MM.1S (cell line): Measurements from ENCODE around the gene SLC2A1.

Experiments used
- CTCF ChIP-seq: fragments of 300-600 bp; sonication (generic); IDR thresholded peaks from 2 replicates; pipeline ENCODE4 v1.5.1; 2016; ENCODE audit warnings: antibody characterized with exemption, low read length, mixed read lengths
- EZH2phosphoT487 ChIP-seq: fragments of 300-600 bp; sonication (generic); IDR thresholded peaks from 2 replicates; pipeline ENCODE4 v1.6.1; 2018; ENCODE audit warnings: antibody characterized with exemption, low read length

- TF ChIP-seq CTCF, result no peak
- no peak for TF ChIP-seq EZH2phosphoT487
Observed at GRCh38 chr1:43005460-43006361, 47.0 kb upstream of the SLC2A1 start.
